Stimulated activated CD4-positive, alpha-beta T cell treated with anti-CD3 and anti-CD28 coated beads, Interleukin-1b, Interleukin-23, amount 100 ng/mL, for 24 hours (primary cell): ENCODE results near the gene ABCB9.
"Not testable (repeated sequence)": the region's sequence is repeated elsewhere in the genome, so short reads cannot be mapped to it uniquely, and the experiment has no call there.

Experiments
- DNase-seq, 4 experiments: peaks; one replicate each; pipeline ENCODE4 v3.0.0-alpha.2; 2020; ENCODE audit warnings: low read depth in 4 of 4, low spot score in 1 of 4

Gene ABCB9

DNA sequence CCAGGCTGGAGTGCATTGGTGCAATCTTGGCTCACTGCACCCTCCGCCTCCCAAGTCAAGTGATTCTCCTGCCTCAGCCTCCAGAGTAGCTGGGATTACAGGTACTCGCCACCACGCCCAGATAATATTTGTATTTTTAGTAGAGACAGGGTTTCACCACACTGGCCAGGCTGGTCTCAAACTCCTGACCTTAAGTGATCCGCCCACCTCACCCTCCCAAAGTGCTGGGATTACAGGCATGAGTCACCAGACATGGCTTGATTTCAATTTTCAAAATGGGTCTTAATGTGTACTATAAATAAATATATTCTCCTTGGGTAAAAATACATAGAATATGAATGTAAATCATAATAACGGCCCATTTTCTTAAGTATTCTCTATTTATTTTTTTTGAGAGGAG is 24.9 kb downstream of the ABCB9 start:
- not testable (repeated sequence) for DNase-seq

DNA sequence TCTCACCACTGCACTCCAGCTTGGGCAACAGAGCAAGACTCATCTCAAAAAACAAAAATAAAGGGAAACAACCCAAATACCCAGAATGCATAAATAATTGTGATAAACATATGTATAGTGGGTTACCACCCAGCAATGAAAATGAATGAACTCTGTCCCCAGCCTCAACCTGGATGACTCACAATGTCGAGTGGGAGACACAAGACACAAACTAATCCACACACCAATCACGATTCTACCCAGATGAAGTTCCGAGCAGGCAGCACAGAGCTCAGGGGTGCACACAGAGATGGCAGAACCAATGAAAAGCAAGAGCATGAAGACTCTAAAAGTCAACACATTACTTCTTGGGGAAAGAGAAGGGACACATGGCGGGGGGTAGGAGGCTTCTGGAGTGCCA is 27.1 kb downstream of the ABCB9 start:
- DNase-seq: no peak

DNA sequence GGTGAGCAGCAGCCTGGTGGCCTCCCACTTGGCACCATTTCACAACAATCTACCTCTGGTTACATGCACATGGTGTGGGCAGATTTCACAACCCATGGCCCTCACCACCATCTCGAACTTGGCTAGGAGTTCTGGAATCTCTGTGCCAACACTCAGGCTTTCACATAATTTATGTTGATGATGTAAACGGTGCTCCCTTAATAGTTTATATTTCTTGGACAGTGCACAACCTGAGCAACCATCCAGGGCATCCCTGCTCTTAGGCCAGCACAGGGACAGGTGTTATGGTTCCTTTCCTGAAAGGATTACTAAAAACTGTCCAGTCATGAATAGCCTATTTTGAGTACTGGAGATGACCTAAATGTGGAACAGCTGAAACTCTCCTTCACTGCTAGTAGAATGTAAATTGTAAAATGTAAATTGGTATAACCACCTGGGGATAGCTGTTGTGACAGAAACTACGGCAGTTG is 28.6 kb downstream of the ABCB9 start:
- DNase-seq: no peak

DNA sequence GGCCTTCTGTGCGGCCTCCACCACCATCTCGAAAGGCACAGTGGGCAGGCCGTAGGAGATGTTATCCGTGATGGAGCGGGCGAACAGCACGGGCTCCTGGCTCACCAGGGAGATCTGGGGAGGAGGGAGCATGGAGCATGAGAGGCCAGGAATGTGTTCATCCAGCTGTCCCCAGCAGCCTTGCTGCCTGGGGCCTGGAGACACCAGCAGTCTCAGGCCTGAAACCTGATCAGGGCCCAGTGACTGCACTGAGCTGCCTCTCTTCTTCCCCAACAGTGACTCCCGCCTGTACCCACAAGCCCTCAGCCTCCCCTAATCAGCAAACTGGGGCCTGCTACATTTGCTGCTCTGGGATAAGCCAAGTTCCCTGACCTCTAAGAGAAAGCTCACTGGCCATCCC is 30.9 kb downstream of the ABCB9 start:
- no peak for DNase-seq

DNA sequence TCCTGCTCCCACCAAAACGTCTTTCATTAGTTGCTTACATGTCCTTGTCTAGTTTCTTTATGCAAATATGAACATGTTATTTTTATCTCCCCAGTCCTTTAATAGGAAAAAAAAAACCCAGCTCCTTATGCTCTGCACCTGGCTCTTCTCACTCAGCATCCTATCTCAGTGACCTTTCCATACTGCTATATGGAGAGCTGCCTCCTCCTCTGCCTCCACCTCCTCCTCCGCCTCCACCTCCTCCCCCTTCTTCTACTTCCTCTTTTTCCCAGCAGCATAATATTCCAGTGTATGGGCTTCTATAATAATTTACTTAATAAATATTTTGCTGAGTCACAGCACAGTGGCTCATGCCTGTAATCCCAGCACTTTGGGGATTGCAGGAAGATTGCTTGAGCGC is 31.5 kb downstream of the ABCB9 start:
- DNase-seq: no peak

DNA sequence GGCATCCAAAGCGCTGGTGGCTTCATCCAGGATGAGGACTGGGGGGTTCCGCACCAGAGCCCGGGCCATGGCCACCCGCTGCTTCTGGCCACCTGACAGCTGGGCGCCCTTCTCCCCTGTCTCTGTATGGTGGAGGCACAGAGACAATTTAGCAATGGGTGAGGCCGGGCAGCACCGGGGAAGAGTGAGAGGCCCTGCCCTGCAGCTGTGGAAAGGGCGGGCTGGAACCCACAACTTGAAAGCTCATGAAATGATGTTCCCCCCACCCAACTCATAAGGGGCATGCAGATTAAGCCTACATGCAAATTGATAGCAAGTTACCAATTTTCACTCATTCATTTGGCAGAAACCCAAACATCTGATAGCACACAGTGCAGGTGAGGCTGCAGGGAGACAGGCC is 34.1 kb downstream of the ABCB9 start:
- DNase-seq: no peak

DNA sequence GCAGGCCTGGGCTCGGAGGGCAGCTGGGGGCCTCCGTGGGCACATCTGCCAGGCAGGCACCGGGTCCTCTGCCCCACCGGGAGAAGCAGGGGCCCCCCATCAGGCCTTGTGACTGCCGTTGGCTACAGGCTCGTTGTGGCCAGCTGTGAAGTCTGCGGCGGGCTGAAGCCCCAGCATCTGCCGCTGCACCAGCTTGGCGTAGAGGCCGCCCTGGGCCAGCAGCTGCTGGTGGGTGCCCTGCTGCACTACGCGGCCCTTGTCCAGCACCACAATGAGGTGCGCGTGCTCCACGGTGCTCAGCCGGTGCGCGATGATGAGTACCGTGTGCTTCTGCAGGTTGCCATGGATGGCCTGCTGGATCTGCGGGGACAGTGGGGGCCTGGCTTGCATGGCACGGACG is 36.5 kb downstream of the ABCB9 start:
- DNase-seq: no peak

DNA sequence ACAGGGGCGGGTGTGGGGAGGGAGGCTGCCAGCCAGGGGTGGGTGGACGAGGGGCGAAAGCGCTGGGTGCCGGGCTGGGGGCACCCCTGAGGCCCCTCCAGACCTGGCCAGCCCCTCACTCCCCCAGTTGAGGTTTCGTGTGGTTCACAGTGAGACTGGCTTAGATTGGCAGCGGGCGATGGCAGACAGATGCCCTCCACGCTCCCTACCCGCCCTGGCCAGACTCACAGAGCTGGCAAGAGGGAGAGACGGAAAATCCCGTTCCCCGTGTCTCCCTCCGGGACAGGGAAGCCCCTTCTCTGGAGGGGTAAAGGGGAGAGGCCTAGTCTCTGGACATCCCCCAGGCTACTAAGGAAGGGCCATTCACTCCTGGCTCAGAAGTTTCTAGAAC is 37.1 kb downstream of the ABCB9 start:
- no peak for DNase-seq

DNA sequence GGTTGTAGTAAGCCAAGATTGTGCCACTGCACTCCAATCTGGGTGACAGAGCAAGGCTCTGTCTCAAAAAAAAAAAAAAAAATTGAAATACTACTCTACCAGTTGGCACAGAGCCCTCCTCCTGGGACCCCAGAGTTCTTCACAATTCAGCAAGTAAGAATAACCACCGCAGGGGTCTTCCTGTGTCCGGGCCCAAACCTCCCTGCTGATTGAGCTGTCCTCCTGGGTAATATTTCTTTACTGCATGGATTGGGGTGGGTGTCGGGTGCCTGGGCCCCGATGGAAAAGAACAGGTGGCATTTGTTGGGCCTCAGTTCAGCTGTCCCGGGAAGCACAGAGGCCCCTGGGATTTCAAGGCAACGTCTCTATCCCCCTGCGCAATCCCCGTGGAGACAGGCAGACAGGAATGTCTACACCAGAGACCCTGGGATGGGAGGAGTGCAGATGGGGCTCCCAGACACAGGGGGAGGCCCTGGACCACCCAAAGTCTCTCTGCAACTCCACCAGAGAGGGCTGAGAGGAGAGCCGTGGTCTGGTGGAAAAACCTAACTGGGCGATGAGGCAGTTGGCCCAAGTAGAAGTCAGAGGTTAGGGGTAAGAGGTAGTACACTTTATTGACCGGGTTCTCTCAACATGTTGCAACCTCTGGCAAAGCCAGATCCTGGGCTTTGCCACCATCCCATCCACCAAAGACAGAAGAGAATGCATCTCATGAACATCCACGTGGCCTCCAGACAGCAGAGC is 37.7 kb downstream of the ABCB9 start:
- DNase-seq: no peak

DNA sequence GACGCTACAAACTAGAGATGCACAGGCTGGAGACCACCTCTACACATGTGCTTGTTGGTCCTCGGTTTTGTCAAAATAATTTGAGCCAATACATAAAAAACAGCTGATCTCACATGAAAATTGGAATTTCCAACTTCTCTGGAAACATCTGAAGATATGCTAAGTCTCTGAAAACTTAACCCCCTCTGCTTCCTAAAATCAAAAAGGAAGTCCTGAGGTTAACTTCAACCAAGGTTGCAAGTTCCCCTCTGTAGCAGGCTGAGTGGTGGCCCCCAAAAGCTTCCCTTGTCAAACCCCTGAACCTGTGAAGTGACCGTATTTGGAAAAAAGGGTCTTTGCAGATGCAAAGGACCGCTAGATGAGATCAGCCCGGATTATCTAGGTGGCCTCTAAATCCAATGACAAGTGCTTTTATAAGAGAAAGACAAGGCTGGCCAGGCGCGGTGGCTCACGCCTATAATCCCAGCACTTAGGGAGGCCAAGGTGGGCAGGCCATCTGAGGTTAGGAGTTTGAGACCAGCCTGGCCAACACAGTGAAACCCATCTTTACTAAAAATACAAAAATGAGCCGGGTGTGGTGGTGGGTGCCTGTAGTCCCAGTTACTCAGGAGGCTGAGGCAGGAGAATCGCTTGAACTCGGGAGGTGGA is 38.4 kb downstream of the ABCB9 start:
- no peak for DNase-seq

DNA sequence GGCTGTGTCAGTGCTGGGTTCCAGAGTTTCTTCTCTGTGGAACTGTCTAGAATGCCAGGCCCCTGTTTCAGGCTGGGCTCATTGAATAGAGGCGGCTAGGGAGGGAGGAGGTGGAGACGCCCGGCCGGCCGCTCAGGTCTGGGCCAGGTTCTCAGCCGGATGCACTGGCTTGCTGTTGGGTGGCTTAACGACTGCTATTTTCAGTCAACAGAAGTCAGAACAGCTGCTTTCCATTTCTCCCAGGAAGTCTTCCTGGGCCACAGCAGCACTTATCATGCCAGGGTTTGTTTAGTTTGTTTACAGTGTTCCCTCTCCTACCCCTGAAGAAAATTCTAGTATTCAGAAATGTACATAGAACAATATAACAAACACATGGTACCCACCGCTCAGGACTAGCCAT is 44.3 kb downstream of the ABCB9 start:
- no peak for DNase-seq

DNA sequence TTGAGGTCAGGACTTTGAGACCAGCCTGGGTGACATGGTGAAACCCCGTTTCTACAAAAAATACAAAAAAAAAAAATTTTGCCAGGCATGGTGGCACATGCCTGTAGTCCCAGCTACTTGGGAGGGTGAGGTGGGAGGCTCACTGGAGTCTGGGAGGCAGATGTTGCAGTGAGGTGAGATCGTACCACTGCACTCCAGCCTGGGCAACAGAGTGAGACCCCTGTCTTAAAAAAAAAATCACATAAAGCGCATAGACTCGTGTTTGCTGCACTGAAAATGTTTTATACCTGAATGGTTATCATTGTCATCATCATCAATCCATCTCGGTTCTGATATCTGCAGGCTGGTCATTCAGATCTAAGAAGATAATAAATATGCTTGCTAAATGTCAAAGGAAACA is 45.6 kb downstream of the ABCB9 start:
- DNase-seq: no peak

DNA sequence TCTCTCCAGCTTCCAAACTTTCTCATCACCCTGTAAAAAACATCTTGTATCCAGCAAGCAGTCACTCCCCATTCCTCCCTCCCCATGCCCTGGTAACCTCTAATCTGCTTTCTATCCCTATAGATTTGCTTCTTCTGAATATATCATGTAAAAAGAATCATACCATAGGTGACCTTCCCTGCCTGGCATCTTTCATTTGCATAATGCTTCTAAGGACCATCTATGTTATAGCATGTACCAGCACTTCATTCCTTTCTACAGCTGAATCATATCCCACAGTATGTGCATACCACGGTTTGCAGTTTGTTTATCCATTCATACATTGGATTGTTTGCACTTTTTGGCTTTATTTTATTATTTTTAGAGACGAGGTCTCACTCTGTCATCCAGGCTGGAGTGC is 47.4 kb downstream of the ABCB9 start:
- no peak for DNase-seq

DNA sequence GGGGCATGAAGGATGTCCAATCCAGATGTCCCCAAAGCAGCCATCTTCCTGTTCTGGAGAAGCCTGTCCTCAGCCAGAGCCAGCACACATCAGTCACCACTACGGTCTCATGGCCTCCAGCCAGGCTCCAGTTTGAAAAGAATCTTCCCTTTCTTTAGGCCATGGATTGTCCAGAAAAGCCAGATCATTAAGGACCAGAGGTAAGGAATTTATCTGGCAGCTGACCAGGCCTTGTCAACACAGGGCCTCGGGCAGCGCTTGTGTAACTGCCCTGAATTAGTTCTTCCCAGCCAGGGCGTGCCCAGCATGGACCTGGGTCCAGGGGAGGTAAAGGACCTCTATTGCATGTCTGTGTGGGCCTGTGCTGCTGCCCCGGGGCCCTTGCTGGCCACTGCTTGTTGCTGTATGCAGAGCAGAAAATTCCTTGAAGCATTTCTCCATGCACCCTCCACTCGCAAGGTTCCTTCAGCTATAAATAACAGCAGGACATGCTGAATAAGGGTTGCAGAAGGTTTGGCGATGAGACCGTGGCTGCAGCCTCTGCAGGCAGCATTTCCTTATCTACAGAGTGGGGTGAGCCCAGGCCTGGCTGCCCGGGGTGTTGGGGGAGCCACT is 48.6 kb downstream of the ABCB9 start:
- DNase-seq: no peak

DNA sequence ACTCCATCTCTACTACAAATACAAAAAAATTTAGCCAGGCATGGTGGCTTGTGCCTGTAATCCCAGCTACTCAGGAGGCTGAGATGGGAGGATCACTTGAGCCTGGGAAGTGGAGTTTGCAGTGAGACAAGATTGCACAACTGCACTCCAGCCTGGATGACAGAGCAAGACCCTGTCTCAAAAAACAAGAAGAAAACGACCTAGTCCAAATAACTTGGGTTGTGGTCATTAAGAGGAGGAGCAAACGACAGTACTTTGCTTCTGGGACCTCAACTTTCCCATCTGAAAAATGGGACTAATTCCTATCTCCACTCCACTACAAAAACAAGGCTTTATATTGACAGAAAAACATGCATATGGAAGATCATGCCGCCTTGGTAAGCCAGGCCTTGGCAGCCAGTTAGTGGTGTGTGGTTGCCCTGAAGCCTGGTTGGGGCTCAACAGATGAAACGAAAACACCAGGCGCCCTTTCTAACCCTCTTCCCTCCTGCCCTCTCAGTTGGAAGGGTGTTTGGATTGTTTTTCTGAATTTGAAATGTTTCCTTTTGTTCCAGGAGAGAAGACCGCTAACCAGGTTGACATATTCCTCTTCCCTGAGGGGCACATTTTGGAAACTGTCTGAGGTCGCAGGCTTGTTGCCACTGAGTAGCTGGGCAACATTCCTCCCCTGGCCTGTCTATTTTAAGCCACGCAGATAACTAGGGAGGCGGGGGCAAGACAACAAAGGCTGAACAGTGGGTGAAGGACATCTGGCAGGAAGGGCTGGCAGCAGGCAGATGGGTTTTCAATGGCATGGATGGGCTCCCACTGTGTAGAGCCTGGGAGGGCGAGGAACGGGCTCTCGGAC is 56.6 kb downstream of the ABCB9 start:
- DNase-seq: no peak

DNA sequence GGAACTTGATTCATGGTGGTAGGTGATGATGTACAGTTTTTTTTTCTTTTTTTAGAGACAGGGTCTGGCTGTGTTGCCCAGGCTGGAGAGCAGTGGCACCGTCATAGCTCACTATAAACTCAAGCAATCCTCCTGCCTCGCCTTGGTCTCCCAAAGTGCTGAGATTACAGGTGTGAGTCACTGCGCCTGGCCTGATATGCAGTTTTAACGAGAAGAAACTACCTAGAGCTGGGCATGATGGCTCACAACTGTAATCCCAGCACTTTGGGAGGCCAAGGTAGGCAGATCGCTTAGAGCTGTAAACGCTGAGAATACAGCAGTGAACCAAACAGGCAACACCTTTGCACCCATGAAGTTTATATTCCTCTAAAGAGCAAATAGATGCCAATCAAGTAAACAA is 57.3 kb downstream of the ABCB9 start:
- no peak for DNase-seq

DNA sequence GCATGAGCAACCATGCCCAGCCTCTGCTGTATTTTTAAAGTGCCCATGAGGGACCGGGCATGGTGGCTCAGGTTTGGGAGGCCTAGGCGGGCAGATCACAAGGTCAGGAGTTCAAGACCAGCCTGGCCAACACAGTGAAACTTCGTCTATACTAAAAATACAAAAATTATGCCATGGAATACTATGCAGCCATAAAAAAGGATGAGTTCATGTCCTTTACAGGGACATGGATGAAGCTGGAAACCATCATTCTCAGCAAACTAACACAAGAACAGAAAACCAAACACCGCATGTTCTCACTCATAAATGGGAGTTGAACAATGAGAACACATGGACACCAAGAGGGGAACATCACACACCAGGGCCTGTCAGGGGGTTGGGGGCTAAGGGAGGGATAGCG is 61.0 kb downstream of the ABCB9 start:
- DNase-seq: not testable (repeated sequence)

DNA sequence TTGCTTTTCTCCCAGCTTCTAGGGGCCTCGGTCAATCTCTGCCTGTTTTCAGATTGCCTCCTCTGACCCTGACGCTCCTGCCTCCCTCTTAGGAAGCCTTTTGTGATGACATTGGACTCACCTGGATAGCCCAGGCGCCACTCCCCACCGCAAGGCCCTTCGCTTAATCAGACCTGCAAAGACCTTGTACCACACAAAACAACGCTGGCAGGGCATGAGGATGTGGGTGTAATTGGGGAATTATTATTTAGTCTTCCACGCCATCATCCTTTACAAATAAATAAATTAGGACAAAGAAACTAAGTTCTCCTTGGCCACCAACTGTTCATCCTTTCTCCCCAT is 62.6 kb downstream of the ABCB9 start:
- DNase-seq: no peak

DNA sequence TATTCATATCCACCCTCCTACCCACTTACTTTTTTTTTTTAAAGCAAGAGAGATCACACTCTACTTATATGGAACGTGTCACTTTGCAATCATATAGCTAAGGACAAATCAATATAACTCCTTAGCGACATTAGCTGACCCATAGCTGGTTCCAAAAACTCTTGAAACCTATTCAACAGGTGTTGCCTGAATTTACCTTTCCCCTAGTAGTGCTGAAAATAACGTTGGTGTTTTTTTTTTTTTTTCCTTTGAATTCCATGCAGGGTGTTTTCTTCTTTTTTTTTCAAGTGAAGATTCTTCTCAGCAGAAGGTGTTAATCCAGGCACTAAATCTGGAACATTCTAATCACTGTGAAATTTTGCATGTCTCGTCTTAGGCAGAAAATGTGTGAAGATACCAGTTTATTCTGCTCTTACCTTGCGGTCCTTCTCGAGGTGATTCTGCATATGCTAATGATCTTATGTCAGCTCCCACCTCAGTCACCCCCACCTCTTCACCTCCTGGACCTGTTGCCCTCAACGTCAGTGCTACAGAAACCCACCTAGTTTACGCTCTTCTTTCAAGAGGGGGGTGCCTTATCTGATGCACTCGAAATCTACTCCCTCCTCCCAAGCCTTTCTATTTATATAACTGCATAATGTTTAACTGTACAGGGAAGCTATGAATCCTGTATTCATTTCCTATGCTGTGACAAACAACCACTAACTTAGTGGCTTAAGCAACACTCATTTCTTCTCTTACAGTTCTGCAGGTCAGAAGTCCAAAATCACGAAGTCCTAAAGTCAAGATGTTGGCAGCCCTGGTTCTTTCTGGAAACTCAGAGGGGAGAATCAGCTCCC is 63.2 kb downstream of the ABCB9 start:
- no peak for DNase-seq

DNA sequence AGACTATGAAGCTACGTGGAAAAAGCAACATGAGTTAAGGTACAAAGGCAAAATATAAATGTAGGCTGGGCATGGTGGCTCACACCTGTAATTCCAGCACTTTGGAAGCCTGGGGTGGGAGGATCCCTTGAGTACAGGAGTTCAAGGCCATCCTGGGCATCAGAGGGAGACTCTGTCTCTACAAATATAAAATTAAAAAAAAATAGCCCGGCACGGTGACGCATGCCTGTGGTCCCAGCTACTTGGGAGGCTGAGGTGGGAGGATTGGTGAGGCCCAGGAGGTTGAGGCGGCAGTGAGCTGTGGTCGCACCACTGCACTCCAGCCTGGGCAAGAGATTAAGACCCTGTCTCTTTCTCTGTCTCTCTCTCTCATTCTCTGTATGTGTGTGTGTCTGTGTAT is 66.4 kb downstream of the ABCB9 start:
- DNase-seq: no peak

DNA sequence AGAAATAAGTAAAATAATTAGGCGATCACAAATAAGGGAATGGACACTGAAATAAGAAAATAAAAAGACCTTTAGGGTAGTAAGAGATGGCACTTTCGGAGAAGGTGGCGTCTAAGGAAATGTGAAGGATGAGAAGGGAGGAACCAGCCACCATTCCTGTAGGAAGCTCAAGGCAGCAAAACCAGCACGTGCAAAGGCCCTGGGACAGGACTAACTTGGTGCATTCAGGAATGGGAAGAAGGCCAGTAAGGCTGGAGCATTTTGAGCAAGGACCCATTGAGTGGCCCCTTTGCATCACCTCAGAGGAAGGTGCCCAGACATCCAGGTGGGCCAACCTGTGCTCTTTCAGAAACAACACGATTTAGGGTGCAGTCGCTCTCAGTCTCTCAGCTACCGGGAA is 69.6 kb downstream of the ABCB9 start:
- no peak for DNase-seq
